Stomach (tissue), 4 donors: Measurements from ENCODE around the gene IST1.

Source experiments
- EP300 ChIP-seq: sonication (generic); formaldehyde crosslinking; IDR thresholded peaks from one replicate; pipeline ENCODE4 v1.6.1; 2017; ENCODE audit warnings: antibody characterized with exemption
- POLR2AphosphoS5 ChIP-seq, 3 donors: sonication (generic); formaldehyde crosslinking; IDR thresholded peaks; one replicate each; pipeline ENCODE4 v1.6.1; 2016; ENCODE audit warnings: antibody characterized with exemption in 3 of 3
- TF ChIP-seq, protein P1 (sequence below), 7 experiments: fragments of 450-650 bp in 4 of 7; fragments of 200-600 bp in 3 of 7; sonication (generic) in 3 of 7; IDR thresholded peaks; one replicate each; pipeline ENCODE4 v1.5.1; 2016 to 2019; ENCODE audit warnings: antibody characterized with exemption in 7 of 7, control low read depth in 2 of 7, mild to moderate bottlenecking in 1 of 7

DNA sequence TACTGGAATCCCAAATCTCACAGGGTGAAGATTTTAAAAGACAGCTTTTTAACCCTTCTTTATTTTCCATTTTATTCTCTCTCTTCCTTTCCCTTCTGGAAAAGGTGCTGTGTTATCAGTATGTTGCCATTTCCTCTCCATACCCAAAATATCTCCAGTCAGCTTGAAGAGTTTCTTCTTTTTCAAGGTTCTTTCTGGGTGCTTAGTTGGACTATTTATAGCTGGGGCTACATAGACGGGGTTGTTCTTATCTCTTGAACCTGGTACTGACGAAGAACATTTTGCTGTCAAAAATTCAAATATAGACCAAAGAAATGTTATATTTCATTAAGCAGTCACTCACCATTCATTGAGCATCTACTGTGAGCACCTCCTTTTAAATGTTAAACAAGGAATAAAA is 48.6 kb downstream of the IST1 start:
- TF ChIP-seq, protein P1, sequence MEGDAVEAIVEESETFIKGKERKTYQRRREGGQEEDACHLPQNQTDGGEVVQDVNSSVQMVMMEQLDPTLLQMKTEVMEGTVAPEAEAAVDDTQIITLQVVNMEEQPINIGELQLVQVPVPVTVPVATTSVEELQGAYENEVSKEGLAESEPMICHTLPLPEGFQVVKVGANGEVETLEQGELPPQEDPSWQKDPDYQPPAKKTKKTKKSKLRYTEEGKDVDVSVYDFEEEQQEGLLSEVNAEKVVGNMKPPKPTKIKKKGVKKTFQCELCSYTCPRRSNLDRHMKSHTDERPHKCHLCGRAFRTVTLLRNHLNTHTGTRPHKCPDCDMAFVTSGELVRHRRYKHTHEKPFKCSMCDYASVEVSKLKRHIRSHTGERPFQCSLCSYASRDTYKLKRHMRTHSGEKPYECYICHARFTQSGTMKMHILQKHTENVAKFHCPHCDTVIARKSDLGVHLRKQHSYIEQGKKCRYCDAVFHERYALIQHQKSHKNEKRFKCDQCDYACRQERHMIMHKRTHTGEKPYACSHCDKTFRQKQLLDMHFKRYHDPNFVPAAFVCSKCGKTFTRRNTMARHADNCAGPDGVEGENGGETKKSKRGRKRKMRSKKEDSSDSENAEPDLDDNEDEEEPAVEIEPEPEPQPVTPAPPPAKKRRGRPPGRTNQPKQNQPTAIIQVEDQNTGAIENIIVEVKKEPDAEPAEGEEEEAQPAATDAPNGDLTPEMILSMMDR (IDR thresholded peaks at IDR 0.05), result no peak
- TF ChIP-seq EP300 (no peak), POLR2AphosphoS5 (IDR thresholded peaks at IDR 0.05) (no peak)
